ENCODE results near the gene ATAD5. TPM values are rescaled to one million over a fixed set of nuclear protein-coding genes. Genes with fewer than 3 reads are reported as not detected.

The ATAD5 gene
- total and polyA plus RNA-seq, 2 of the 13 experiments (the other 11 are each of a cell fraction or from before 2014, with no cell fraction given), result 1.8 to 10.7 TPM

DNA sequence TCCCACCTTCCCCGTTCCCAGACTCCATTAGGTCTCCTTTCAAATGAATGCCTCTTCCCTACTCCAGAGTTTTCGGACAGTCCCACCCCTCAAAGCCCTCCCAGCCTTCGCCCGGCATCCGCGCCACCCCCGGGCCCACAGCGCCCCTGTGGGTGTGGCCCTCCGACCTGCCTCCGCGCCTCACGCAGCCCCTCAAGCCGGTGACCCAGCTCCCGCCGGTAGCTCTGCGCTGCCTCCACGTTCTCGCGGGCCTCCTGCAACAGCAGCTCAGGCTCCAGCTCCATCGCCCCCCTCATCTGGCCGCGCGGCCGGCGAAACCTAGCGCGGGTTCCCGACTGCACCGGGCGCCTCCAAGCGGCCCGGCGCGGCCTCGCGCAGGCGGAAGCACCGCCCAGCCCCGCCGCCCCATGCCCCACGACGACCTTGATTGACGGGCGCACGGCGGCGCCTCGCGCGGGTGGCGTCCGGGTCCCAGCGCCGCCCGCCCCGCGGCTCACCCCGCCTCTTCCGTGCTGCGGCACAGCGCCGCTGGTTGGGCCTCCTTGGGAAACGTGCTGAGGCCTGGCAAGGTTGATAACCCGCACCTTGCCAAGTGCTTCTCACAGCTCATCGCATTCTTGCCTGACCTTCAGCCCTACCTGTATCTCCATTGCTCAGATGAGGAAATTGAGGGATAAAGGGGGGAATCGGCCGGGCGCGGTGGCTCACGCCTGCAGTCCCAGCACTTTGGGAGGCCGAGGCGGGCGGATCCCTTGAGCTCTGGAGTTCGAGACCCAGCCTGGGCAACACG lies 7.2 kb upstream of the ATAD5 start, which contains the start of gene CRLF3 (continued):
- TF ChIP-seq, protein P1, sequence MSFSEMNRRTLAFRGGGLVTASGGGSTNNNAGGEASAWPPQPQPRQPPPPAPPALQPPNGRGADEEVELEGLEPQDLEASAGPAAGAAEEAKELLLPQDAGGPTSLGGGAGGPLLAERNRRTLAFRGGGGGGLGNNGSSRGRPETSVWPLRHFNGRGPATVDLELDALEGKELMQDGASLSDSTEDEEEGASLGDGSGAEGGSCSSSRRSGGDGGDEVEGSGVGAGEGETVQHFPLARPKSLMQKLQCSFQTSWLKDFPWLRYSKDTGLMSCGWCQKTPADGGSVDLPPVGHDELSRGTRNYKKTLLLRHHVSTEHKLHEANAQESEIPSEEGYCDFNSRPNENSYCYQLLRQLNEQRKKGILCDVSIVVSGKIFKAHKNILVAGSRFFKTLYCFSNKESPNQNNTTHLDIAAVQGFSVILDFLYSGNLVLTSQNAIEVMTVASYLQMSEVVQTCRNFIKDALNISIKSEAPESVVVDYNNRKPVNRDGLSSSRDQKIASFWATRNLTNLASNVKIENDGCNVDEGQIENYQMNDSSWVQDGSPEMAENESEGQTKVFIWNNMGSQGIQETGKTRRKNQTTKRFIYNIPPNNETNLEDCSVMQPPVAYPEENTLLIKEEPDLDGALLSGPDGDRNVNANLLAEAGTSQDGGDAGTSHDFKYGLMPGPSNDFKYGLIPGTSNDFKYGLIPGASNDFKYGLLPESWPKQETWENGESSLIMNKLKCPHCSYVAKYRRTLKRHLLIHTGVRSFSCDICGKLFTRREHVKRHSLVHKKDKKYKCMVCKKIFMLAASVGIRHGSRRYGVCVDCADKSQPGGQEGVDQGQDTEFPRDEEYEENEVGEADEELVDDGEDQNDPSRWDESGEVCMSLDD (CRISPR knock-in tag; IDR thresholded peaks at IDR 0.05; ENCODE audit: borderline replicate concordance), result no peak
- TF ChIP-seq CCAR2 (optimal IDR thresholded peaks at IDR 0.05; ENCODE audit: low read depth, low read length) (no peak), ATF7 (IDR thresholded peaks at IDR 0.05) (no peak), ATF7 (CRISPR knock-in tag; IDR thresholded peaks at IDR 0.05) (no peak; the same call in 1 of the 2 replicates), FOXP1 (IDR thresholded peaks at IDR 0.05) (no peak), FOXP1 (CRISPR knock-in tag; IDR thresholded peaks at IDR 0.05) (no peak), YEATS2 (CRISPR knock-in tag; IDR thresholded peaks at IDR 0.05; ENCODE audit: borderline replicate concordance) (peak; percentile 59; the same call in 1 of the 2 replicates), SMAD3 (CRISPR knock-in tag; IDR thresholded peaks at IDR 0.05) (no peak; the same call in 1 of the 2 replicates), MAFF (IDR thresholded peaks at IDR 0.05; ENCODE audit: low read depth, low read length) (no peak), FIP1L1 (IDR thresholded peaks at IDR 0.05; ENCODE audit: borderline replicate concordance, insufficient read depth, low read depth, low read length) (no peak), ARHGAP35 (CRISPR knock-in tag; IDR thresholded peaks at IDR 0.05; ENCODE audit: borderline replicate concordance) (no peak), GMEB2 (CRISPR knock-in tag; IDR thresholded peaks at IDR 0.05; ENCODE audit: low read depth) (0 out of 2 replicates have a peak, but pooled peaks have one; percentile 44), ZNF605 (CRISPR knock-in tag; IDR thresholded peaks at IDR 0.05) (no peak), GZF1 (CRISPR knock-in tag; IDR thresholded peaks at IDR 0.05) (no peak), ZBTB46 (CRISPR knock-in tag; IDR thresholded peaks at IDR 0.05; ENCODE audit: borderline replicate concordance) (0 out of 2 replicates have a peak, but pooled peaks have one; percentile 53), LCORL (IDR thresholded peaks at IDR 0.05) (no peak), LCORL (CRISPR knock-in tag; IDR thresholded peaks at IDR 0.05) (peak; percentile 76), SIX1 (CRISPR knock-in tag; IDR thresholded peaks at IDR 0.05; ENCODE audit: borderline replicate concordance) (no peak), HIVEP1 (CRISPR knock-in tag; IDR thresholded peaks at IDR 0.05) (no peak), ARNT2 (CRISPR knock-in tag; IDR thresholded peaks at IDR 0.05; ENCODE audit: low read depth) (peak; percentile 62), MLXIP (CRISPR knock-in tag; IDR thresholded peaks at IDR 0.05; ENCODE audit: borderline replicate concordance) (no peak; the same call in 1 of the 2 replicates)

Measured in HepG2 (cell line).